Upper lobe of left lung (tissue), 4 donors: ENCODE measurements around the gene ARMH2.

Experiments used
- EP300 ChIP-seq, 4 donors: sonication (generic); formaldehyde crosslinking; IDR thresholded peaks; one replicate each; pipeline ENCODE4 v1.5.1; 2017; ENCODE audit warnings: antibody characterized with exemption in 4 of 4, control low read depth in 2 of 4
- POLR2A ChIP-seq, 4 donors: fragments of 450-650 bp; IDR thresholded peaks; one replicate each; pipeline ENCODE4 v1.5.1; 2016 to 2017; ENCODE audit warnings: antibody characterized with exemption in 4 of 4, mild to moderate bottlenecking in 2 of 4
- POLR2AphosphoS5 ChIP-seq, 2 donors: sonication (generic); formaldehyde crosslinking; IDR thresholded peaks; one replicate each; pipeline ENCODE4 v1.5.1; 2017; ENCODE audit warnings: antibody characterized with exemption in 2 of 2
- TF ChIP-seq, protein P1 (sequence below), 6 experiments: fragments of 450-650 bp in 4 of 6; fragments of 200-600 bp in 2 of 6; sonication (generic) in 2 of 6; IDR thresholded peaks; one replicate each; pipeline ENCODE4 v1.5.1; 2016 to 2019; ENCODE audit warnings: antibody characterized with exemption in 6 of 6

DNA sequence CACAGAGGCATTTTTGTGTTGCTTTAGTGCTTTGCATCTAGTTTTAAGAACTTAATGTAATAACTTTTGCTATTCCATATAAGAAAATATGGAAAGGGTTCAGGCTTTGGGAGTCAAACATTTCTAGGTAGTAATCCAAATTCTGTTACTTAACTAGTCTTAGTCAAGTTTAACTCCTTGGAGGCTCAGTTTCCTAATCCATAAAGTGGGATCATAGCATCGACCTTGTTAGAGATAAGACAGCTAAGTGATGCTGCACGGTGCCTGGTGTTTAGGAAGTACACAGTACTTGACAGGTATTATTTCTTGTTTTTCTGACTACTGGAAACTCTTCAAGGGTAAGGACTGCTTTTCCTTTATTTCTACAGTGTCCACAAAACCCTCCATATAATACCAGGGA is 24.5 kb upstream of the ARMH2 start:
- TF ChIP-seq, protein P1, sequence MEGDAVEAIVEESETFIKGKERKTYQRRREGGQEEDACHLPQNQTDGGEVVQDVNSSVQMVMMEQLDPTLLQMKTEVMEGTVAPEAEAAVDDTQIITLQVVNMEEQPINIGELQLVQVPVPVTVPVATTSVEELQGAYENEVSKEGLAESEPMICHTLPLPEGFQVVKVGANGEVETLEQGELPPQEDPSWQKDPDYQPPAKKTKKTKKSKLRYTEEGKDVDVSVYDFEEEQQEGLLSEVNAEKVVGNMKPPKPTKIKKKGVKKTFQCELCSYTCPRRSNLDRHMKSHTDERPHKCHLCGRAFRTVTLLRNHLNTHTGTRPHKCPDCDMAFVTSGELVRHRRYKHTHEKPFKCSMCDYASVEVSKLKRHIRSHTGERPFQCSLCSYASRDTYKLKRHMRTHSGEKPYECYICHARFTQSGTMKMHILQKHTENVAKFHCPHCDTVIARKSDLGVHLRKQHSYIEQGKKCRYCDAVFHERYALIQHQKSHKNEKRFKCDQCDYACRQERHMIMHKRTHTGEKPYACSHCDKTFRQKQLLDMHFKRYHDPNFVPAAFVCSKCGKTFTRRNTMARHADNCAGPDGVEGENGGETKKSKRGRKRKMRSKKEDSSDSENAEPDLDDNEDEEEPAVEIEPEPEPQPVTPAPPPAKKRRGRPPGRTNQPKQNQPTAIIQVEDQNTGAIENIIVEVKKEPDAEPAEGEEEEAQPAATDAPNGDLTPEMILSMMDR (IDR thresholded peaks at IDR 0.05): no peak
- TF ChIP-seq EP300 (IDR thresholded peaks at IDR 0.05) (no peak), POLR2A (IDR thresholded peaks at IDR 0.05) (no peak), POLR2AphosphoS5 (IDR thresholded peaks at IDR 0.05) (no peak)
